GM18508 (cell line): Measurements from ENCODE around the gene TRIO.

Experiments used
- ATAC-seq: cut with Tn5 transposase; IDR thresholded peaks from one replicate; pipeline ENCODE4 v1.9.1; 2021; ENCODE audit warnings: moderate number of reproducible peaks; ENCODE audit not compliant: insufficient read depth, unreplicated experiment

The TRIO gene

DNA sequence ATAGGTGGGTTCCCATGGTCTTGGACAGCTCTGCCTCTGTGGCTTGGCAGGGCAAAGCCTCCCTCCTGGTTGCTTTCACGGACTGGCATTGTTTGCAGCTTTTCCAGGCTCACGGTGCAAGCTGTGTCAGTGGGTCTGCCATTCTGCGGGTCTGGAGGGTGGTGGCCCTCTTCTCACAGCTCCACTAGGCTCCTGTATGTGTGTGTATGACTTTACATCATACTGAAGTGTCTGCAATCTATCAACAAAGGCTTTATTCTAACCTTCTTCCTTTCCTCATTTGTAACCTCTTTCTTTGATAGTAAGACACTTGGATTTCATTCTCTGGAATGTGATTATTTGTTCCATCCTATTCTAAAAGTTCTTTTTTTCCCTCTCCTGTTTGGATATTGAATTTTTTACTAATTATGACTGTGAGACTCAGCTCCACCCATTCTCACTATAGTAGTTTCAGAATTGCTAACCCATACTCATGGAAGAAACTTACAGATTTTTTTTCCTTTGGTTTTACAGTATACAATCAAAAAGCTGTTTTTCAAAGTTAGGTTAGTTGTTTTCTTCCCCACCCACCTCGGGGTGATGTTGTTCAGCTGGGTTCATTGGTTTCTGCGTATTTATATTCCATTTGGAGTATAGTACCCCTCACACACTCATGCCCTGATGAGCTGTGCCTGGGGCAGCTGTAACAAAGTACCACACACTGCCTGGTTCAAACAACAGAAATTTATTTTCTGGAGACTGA lies 293.8 kb downstream of the TRIO start:
- ATAC-seq = no peak

DNA sequence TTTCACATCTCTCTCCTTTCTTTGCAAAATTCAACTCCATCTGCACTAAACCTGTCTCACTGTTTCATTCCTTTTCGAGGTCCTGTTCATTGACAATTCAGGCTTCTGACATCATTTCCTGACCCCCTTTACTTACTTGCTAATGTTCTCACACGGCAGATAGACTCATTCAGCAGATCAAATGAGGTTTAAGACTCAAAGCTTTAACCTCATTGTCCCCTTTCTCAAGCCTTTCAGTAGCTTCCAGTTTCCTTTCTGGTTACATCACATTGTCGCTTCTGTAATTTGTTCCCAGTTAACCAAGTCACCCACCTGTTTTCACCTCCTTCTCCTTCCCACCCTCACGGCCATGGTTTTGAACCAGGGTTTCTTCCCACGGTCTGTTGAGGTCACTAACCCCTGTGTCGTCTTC lies 295.1 kb downstream of the TRIO start:
- no peak for ATAC-seq

- no peak for ATAC-seq
Observed at GRCh38 chr5:14439087-14439871, 296.1 kb downstream of the TRIO start.

GRCh38 chr5:14440223-14440581 lies 297.1 kb downstream of the TRIO start:
- ATAC-seq = no peak

DNA sequence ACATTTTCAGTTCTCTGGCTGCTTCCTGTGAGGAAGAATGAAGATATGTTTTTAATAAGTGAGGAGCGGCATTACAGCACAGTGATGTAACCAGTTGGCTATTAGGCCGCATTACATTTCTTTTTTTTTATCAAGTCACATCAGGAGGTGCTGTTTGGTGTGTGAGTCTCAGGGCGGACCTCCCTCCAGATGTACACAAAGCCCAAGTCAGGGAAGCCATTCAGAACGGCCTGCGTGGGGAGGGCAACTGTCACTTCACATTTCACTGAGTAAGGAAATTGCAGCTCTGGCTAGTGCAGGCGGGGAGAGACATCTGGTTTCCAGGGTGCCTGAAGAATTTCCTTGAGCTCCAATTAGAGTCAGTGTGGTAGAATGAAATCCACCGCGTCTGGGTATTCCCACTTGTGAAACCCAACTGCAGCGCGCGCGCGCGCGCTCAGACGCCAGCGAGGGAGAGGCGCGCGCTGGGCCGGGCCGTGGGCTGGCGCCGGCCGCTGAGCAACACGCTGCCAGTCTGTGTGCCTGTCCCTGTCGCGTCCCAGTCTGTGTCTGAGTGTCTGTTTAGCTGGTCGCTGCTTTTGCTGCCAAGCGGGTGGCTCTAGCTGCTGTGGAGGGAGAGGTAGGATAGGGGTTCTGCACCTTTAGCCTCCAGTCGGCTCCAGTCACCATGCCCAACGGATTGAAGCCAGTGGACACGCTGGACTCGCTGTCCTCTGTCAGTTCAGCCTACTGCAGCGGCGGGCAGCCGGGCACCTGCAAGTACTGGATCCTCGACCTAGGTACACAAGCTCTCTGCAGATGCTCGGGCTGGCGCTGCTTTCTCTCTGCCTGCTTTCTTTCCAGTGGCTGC lies 297.7 kb downstream of the TRIO start:
- ATAC-seq = no peak

DNA sequence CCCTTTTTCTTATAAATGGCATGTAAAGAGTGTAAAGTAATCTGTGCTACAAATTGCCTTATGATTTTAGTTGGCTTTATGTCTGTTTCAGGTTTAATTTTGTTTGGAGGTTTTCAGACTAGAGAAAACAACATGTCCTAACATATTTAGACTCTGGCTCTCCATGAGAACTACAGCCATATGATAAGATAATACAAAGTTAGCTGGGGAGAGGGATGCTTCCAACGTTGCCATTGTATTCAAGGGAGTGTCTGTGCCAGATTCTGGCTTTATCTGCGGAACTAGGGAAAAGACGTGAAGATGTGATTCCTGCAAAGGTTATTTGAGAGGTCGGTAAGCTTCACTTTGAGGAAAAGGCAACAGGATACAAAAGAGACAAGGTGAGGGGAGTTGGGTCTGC lies 298.5 kb downstream of the TRIO start:
- no peak for ATAC-seq

DNA sequence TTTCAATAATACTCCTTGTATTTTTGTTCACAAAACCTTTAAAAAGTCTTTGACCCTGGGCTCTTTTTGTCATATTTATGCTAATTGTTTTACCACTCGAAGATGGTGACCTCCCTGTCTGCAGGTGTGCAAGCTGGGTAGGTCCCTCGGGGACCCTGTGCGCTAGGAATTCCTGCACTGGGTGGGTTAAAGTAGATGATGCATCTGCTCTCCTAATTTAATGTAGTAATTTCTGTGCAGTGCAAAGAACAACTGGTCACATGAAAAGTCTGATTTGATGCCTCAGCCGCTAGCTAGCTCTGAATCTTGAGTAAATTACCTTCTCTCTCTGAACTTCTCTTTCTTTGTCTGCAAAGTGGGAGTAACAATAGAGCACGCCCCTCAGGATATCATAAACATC lies 299.4 kb downstream of the TRIO start:
- ATAC-seq = no peak

- ATAC-seq = no peak
Observed at GRCh38 chr5:14443671-14444093, 300.5 kb downstream of the TRIO start.

- no peak for ATAC-seq
Observed at GRCh38 chr5:14444161-14444560, 301.0 kb downstream of the TRIO start.

DNA sequence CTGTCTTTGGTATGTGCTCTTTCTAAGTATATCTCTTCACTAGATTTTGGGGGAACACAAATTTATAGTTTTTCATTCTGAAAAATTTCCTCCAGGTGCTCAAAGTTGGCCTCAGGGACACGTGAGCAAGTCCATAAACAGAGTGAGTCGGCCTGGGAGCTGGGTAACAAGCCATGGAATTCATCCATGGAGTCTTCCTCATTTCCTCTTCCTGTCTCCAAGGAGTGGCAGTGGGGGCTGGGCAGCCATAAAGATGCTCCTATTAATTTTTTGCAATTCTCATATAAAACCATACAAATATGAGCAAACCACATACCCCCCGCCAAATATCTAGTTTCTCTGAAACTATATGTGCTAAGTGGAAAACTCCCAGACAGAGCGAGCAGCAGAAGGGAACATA lies 301.9 kb downstream of the TRIO start:
- no peak for ATAC-seq

DNA sequence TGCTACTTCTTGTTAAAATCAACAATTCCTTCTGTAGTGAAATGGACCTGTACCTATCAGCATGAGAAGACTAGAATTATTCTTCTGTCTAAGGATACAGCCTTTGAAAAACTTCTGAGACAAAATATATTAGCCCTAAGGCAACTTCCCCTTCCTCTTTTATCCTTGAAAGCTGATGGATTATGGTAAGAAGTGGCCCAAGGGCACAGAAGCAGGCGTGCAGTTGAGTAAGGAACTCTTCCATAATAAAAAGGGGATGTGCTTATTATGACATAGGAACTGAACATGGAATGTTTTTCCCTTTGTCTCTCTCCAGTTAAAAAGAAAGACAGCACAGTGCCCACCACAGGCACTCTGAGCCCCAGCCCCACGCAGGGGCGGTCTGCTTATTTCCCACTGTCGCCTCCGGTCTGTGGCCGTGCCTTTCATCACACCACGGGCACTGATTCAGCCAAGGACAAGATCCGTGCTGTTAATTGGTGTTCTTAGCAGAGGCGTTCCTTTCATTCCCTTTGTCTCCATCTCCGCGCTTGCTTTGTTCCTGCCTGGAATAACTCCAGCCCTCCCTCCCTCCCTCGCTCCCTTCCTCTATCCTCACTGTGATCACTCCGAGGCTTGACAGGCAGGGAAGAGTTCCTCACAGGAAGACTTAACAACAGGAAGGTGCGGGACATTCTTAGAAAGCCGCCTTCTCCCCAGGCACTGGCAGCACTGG lies 302.6 kb downstream of the TRIO start:
- ATAC-seq = no peak

GRCh38 chr5:14447958-14448911 lies 305.1 kb downstream of the TRIO start:
- no peak for ATAC-seq

- ATAC-seq = no peak
Observed at GRCh38 chr5:14449052-14449661, 306.0 kb downstream of the TRIO start.

- no peak for ATAC-seq
Observed at GRCh38 chr5:14450018-14450524, 306.9 kb downstream of the TRIO start.

- no peak for ATAC-seq
Observed at GRCh38 chr5:14450742-14451141, 307.6 kb downstream of the TRIO start.

DNA sequence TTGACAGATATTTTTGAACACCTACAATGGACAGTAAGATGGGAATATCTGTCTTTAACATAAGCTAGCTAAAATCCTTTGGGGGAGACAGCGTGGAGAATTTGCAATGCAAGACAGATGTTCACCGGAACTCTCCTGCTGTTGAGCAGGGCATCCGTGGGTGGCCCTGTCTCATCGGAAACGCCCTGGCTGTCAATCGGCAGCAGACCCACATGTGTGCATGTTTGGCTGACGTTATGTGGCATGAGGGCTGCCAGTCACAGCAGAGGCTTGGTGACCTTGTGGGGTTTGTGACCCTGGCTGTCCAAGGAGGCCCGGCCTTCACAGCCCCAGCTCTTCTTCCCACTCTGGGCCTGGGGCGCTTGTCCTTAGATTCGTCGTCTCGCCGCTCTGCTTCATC lies 308.7 kb downstream of the TRIO start:
- ATAC-seq = no peak

GRCh38 chr5:14452685-14453454 lies 309.7 kb downstream of the TRIO start:
- ATAC-seq = no peak

- ATAC-seq = no peak
Observed at GRCh38 chr5:14453481-14453880, 310.3 kb downstream of the TRIO start.
